SHP77 (cell line): Measurements from ENCODE around the gene TRIM67.
A peak's percentile ranks its signal among the peaks of the same experiment; 100 is the strongest.
"Not testable (repeated sequence)": the region's sequence is repeated elsewhere in the genome, so short reads cannot be mapped to it uniquely, and the experiment has no call there.

ENCODE experiments used
- DNase-seq, 2 experiments: peaks; one replicate each; lab custom pipeline; 2025; lab: John Stamatoyannopoulos, UW

The TRIM67 gene

DNA sequence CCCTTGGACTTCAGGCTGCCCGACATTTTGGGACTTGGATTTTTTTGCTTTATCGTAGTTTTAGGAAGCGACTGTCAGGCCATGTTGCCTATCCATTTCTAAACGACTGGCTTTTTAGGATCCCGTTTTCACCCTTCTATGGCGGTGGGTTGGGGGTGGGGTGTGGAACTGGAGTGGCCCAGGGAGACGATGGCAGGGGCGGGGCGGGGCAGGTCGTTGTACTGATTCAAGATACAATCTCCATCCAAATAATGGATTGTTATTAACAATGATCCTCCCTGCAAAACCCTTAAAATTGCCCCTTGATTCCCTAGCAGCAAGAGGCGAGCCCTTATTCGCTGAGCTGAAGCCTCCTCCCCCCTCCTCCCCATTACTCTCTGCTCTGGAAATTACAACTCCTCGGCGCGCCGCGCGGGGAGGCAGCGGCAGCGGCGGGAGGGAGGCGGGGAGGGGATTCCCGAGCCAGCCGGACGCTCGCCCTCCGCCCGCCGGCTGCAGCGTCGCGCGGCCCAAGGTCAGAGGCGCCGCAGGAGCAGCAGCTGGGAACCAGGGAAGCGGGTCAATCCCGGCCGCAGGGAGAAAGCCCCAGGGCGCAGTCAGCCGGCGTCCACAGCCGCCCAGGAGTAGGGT is at the start of gene TRIM67:
TSS of gene TRIM67 (plus strand) at position 392 of the 630 bp plus-strand sequence. CDS start 912 bp downstream, outside the sequence.
- peak; percentile 51 to 77 for DNase-seq

- DNase-seq: no peak
These were observed 45.1 kb upstream of the TRIM67 start for GRCh38 chr1:231116738-231117137.

GRCh38 chr1:231118704-231119453 is 43.0 kb upstream of the TRIM67 start:
- DNase-seq: no peak

DNA sequence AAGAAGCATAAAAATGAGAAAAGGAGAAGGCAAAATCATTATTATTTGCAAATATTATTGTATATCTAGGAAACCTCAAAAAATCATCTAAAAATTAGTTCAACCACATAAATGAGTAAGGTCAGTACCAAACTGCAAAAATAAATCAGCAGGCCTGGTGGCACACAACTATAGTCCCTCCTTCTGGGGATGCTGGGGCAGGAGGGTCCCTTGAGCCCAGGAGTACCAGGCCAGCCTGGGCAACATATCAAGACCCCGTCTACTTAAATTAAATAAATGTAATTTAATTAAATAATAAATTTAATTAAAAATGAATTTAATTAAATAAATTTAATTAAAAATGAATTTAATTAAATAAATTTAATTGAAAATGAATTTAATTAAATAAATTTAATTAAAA is 40.3 kb upstream of the TRIM67 start:
- DNase-seq: no peak

- DNase-seq: no peak
These were observed 39.7 kb upstream of the TRIM67 start for GRCh38 chr1:231122143-231122542.

DNA sequence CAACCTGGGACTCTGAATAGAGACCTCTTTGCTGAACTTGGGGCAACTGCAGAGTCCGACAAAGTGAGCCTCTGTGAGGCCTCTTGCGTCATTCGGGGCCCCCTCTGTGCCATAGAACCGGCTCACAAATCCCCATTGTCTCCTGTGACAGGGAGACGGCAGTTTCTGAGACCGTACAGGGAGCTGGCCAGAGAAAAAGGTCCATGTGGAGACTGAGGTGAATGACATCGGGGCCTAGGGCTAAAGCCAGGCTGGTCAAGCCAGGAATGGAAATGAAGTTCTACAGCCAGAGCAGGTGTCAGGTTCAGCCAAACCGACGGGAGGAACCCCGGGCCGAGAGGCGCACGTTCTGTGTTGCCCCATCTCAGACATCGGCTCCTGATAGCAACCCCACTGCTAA is 37.1 kb upstream of the TRIM67 start:
- no peak for DNase-seq

DNA sequence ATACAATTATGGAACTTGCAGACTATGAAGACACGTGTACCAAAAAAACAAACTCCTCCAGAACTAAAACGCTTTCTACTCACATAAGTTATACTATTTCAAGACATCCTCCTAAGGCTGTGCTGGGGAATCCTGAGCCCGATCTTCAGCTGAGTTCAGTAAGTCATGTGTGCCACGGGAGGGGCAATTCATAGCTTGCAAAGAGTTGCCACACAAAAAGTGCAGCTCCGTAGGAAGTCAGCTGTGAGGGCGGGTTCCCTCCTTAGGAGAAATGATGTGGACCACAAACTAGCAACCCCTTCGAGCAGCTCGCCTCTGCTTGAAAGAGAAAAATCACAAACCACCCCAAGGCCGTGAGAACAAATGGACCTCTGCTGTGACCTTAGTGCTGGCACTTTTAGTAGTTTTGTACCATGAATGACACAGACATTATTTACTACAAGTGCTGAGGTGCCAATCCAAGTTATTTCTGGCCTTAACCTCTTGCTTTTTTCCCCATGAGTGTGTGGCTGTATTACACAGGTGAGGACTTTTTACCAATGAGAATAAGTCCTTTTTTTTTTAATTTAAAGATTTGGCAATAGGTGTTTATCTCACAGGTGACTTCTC is 35.8 kb upstream of the TRIM67 start:
- no peak for DNase-seq

- DNase-seq: not testable (repeated sequence)
These were observed 34.8 kb upstream of the TRIM67 start for GRCh38 chr1:231127106-231127505.

DNA sequence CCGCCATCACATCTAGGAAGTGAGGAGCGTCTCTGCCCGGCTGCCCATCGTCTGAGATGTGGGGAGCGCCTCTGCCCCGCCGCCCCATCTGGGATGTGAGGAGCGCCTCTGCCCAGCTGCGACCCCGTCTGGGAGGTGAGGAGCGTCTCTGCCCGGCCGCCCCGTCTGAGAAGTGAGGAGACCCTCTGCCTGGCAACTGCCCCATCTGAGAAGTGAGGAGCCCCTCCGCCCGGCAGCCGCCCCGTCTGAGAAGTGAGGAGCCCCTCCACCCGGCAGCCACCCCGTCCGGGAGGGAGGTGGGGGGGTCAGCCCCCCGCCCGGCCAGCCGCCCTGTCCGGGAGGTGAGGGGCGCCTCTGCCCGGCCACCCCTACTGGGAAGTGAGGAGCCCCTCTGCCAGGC is 33.4 kb upstream of the TRIM67 start:
- not testable (repeated sequence) for DNase-seq

DNA sequence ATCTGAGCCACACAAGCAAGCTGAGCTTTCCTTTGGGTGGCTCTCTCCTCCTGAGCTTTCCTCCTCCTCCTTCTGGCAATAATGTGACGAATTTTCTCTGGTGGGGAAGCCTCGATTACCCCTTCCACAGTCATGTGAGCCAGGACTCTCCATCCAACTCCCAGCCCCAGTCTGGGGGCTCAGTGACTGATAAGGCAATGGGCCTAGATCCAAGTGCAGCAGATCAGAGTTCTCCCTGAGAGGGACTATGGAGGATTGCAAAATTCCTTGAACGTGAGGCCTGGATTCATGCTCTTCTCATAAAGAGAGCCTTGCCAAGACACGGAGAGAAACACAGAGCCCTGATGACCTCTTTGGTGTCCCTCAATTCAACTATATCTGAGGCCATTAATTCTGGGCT is 31.3 kb upstream of the TRIM67 start:
- no peak for DNase-seq

DNA sequence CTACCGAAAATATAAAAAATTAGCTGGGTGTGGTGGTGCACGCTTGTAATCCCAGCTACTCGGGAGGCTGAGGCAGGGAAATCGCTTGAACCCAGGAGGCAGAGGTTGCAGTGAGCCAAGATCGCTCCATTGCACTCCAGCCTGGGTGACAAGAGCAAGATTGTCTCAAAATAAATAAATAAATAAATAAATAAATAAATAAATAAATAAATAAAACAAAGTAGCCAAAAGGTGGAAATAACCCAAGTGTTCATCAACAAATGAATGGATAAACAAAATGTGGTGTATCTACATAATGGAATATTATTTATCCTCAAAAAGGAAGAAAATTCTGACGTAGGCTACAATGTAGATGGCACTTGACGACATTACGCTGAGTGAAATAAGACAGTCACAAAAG is 29.3 kb upstream of the TRIM67 start:
- DNase-seq: not testable (repeated sequence)

GRCh38 chr1:231134624-231135023 is 27.2 kb upstream of the TRIM67 start:
- no peak for DNase-seq

- no peak for DNase-seq
These were observed 23.6 kb upstream of the TRIM67 start for GRCh38 chr1:231138236-231138635.

DNA sequence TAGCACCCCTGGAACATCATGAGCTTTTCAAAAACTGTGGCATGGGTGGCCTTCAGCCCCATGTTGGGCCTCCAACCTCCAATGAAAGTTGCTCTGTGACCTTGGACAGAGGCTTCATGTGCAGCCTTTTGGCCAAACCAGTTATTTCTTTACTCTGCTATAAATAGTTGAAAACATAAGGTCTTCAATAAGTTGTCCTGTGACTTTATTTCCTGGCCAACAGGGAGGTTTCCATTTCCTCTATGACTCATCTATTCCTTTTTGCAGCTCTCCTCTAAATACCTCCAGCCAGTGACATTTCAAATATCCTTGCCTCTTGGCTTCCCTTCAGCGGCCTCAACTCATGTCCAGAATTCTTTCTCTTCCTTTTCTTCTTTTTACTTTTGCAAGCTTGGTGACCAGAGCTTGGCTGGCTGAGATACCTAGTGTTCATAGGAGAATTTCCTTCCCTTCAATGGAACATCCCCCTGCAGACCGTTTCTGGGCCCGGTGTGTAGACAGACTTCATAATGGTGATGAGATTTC is 22.7 kb upstream of the TRIM67 start:
- DNase-seq: no peak

DNA sequence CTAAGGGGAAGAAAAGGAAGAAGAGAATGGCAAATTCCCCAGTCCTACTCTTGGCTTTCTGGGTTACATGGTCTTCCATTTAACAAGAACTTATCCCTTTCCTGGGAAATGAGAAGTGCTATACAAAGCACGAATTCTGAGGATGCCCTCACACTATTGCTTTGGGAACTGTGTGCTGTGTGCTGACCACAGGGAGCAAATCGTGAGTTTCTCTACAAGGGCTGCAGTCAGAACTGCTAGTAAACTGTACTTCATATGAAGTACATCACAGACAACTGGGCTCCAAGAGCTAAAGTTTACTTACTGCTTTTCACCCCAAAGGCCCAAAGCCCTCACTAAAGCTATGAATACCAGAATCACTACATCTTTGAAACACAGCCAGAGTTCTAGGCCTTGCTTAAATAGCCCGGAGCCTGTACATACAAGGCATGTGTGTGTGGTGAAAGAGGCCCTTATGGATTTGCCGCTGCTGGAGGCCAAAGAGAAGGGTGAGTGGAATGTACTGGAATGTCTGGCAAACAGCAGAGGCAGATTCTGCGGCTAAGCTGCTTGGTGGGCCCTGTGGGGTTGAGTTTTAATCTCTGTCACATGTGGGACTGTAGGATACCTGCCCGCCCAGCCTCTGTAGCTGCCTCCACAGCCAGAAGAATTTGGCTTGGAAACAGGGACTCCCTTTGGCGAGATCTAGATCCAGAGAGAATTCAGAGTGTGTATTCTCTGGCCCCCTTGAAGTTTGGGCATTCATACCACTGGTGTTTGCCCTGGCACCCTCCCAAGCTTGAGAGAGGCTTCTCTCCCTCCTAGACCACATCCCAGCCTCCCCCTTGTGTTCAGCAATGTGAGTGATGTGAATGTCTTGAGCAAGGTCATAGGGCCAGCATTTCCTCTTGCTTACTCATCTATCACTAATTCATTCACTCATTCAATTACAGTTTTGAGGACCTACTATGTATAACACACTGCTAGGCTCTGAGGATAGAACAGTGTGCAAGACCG is 21.9 kb upstream of the TRIM67 start:
- DNase-seq: no peak

GRCh38 chr1:231144416-231145193 is 17.3 kb upstream of the TRIM67 start:
- DNase-seq: no peak

DNA sequence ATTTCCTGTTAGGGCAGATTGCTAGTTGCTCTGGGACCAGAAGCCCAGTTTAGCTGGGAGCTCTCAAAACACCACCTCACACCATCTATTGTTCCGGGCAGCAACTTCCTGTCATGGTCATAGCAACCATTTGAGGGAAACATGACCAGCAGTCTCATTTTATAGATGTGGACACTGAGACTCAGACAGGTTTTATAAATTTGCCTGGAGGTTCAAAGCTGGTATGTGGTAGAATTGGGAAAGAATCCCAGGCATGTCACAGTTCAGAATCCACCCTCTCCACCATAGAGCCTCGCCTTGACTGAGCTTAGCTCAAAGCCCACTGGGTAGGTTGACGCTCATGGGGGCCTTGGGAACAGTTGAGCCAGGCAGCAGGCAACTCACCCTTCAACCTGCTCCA is 14.0 kb upstream of the TRIM67 start:
- no peak for DNase-seq

GRCh38 chr1:231151811-231152210 is 10.0 kb upstream of the TRIM67 start:
- DNase-seq: no peak

GRCh38 chr1:231153726-231154125 is 8.1 kb upstream of the TRIM67 start:
- DNase-seq: no peak

GRCh38 chr1:231155808-231156207 is 6.0 kb upstream of the TRIM67 start:
- no peak for DNase-seq

- DNase-seq: no peak
These were observed 4.5 kb upstream of the TRIM67 start for GRCh38 chr1:231157311-231157710.
